Stimulated activated CD4-positive, alpha-beta T cell treated with anti-CD3 and anti-CD28 coated beads, TNF-alpha, amount 100 ng/mL, for 24 hours (primary cell): ENCODE data around the gene SLC37A4.
A peak's percentile ranks its signal among the peaks of the same experiment; 100 is the strongest.
"Not testable (repeated sequence)": the region's sequence is repeated elsewhere in the genome, so short reads cannot be mapped to it uniquely, and the experiment has no call there.

ENCODE experiments used
- DNase-seq, 3 experiments: peaks; one replicate each; pipeline ENCODE4 v3.0.0-alpha.2; 2020; ENCODE audit warnings: low read depth in 3 of 3

SLC37A4 gene

GRCh38 chr11:119017377-119017776, 13.3 kb downstream of the SLC37A4 start:
- not testable (repeated sequence) for DNase-seq

- no peak for DNase-seq
These were observed 14.3 kb downstream of the SLC37A4 start for GRCh38 chr11:119016216-119017009.

- no peak for DNase-seq
These were observed 15.5 kb downstream of the SLC37A4 start for GRCh38 chr11:119015054-119015611.

- DNase-seq, result no peak
These were observed 16.3 kb downstream of the SLC37A4 start for GRCh38 chr11:119014209-119014924.

GRCh38 chr11:119012629-119013170, 18.0 kb downstream of the SLC37A4 start:
- no peak for DNase-seq

GRCh38 chr11:119011476-119012053, 19.1 kb downstream of the SLC37A4 start:
- DNase-seq, result no peak

- no peak for DNase-seq
These were observed 24.0 kb downstream of the SLC37A4 start for GRCh38 chr11:119006656-119007055.

- DNase-seq, result no peak
These were observed 29.8 kb downstream of the SLC37A4 start for GRCh38 chr11:119000906-119001305.

GRCh38 chr11:118998822-118999221, 31.9 kb downstream of the SLC37A4 start:
- no peak for DNase-seq

- DNase-seq, result peak in 1 of 3 experiments; percentile 16
These were observed 32.3 kb downstream of the SLC37A4 start for GRCh38 chr11:118998388-118998717.

- peak; percentile 89 to 96 (median 92) for DNase-seq
These were observed 32.9 kb downstream of the SLC37A4 start, which contains the start of gene CENATAC for GRCh38 chr11:118997627-118998387. Gene CENATAC, plus strand, starts transcription at chr11:118998138. Its CDS starts 60 bp downstream, at chr11:118998198.

GRCh38 chr11:118996926-118997626, 33.6 kb downstream of the SLC37A4 start:
- peak in 1 of 3 experiments; percentile 35 for DNase-seq

GRCh38 chr11:118991486-118992038, 39.1 kb downstream of the SLC37A4 start:
- not testable (repeated sequence) for DNase-seq

GRCh38 chr11:118988280-118988679, 42.4 kb downstream of the SLC37A4 start:
- no peak for DNase-seq

GRCh38 chr11:118984825-118985224, 45.9 kb downstream of the SLC37A4 start:
- no peak for DNase-seq

- not testable (repeated sequence) for DNase-seq
These were observed 46.3 kb downstream of the SLC37A4 start for GRCh38 chr11:118984337-118984736.

GRCh38 chr11:118980191-118980881, 50.3 kb downstream of the SLC37A4 start:
- no peak for DNase-seq

GRCh38 chr11:118979434-118979833, 51.2 kb downstream of the SLC37A4 start:
- no peak for DNase-seq
